Kidney epithelial cell (primary cell): ENCODE results near the gene CNDP1. TPM values are rescaled to one million over a fixed set of nuclear protein-coding genes. Genes with fewer than 3 reads are reported as not detected.

Source experiments
- DNase-seq: peaks from one replicate; pipeline ENCODE4 v3.0.0-alpha.2; 2010; ENCODE audit warnings: low read depth
- H3K27me3 ChIP-seq: 2 replicates; pipeline ENCODE4 v1.6.0; 2011; ENCODE audit warnings: low read length; ENCODE audit not compliant: control insufficient read depth, insufficient read depth
- H3K36me3 ChIP-seq: 2 replicates; pipeline ENCODE4 v1.5.1; 2011; ENCODE audit warnings: low read length; ENCODE audit not compliant: control insufficient read depth, insufficient read depth
- H3K4me3 ChIP-seq: 2 replicates; pipeline ENCODE4 v1.5.1; 2011; ENCODE audit warnings: low read depth, mild to moderate bottlenecking, control low read depth, low read length
- CTCF ChIP-seq: IDR thresholded peaks from 2 replicates; pipeline ENCODE4 v1.5.1; 2011; ENCODE audit warnings: mild to moderate bottlenecking, moderate library complexity, low read length, control low read depth, inconsistent platforms; ENCODE audit not compliant: insufficient read depth, poor library complexity, severe bottlenecking
- total RNA-seq: library from RNA; depleted of rRNA; stranded (reverse); fragments of >200 nt; gene quantifications from 2 replicates; pipeline ENCODE4 v1.2.3, GENCODE V29; 2015

The CNDP1 gene
- total RNA-seq, 1 donor from 2014 or later, result not detected

- TF ChIP-seq CTCF, result no peak
- no peaks in the 10 kb centered on the region for H3K36me3 ChIP-seq
- DNase-seq, result no peak
- no peaks in the 10 kb centered on the region for H3K27me3 ChIP-seq
- H3K4me3 ChIP-seq, result peak overlapping the region; percentile 10
Measured at GRCh38 chr18:74501386-74501785, 32.9 kb upstream of the CNDP1 start.

- H3K36me3 ChIP-seq, result peaks cover 2% of the 10 kb centered on the region
- DNase-seq, result no peak
- no peaks in the 10 kb centered on the region for H3K27me3 ChIP-seq
- no peak for TF ChIP-seq CTCF
- H3K4me3 ChIP-seq, result no peak overlapping the region
Measured at GRCh38 chr18:74503137-74503536, 31.2 kb upstream of the CNDP1 start.

- Histone ChIP-seq H3K27me3 (no peaks in the 10 kb centered on the region), H3K4me3 (no peak overlapping the region), H3K36me3 (peaks cover 3% of the 10 kb centered on the region)
- TF ChIP-seq CTCF, result no peak
- no peak for DNase-seq
Measured at GRCh38 chr18:74505776-74506175, 28.5 kb upstream of the CNDP1 start.

GRCh38 chr18:74506448-74507084, 27.7 kb upstream of the CNDP1 start:
- H3K4me3 ChIP-seq, result no peak overlapping the region
- no peaks in the 10 kb centered on the region for H3K27me3 ChIP-seq
- peaks cover 3% of the 10 kb centered on the region for H3K36me3 ChIP-seq
- DNase-seq, result no peak
- no peak for TF ChIP-seq CTCF

GRCh38 chr18:74507097-74507881, 27.0 kb upstream of the CNDP1 start:
- peaks cover 4% of the 10 kb centered on the region for H3K36me3 ChIP-seq
- no peak overlapping the region for H3K4me3 ChIP-seq
- no peaks in the 10 kb centered on the region for H3K27me3 ChIP-seq

More at GRCh38 chr18:74507097-74507881, 27.0 kb upstream of the CNDP1 start:
- no peak for TF ChIP-seq CTCF
- DNase-seq, result no peak
